IMR-90 (cell line): Measurements from ENCODE around the gene RUNDC3A.

Experiments used
- BHLHE40 ChIP-seq: fragments of 150-350 bp; IDR thresholded peaks from 2 replicates; pipeline ENCODE4 v1.6.1; 2016; ENCODE audit warnings: mild to moderate bottlenecking, low read depth, low read length
- CEBPB ChIP-seq: IDR thresholded peaks from 2 replicates; pipeline ENCODE4 v1.6.1; 2012; ENCODE audit warnings: low read depth, low read length, improper control_type of control experiment
- FOS ChIP-seq: fragments of 150-350 bp; IDR thresholded peaks from 2 replicates; pipeline ENCODE4 v1.6.1; 2016; ENCODE audit warnings: low read depth, low read length
- MAFK ChIP-seq: IDR thresholded peaks from 2 replicates; pipeline ENCODE4 v1.6.1; 2012; ENCODE audit warnings: low read depth, low read length, improper control_type of control experiment
- MAZ ChIP-seq: IDR thresholded peaks from 2 replicates; pipeline ENCODE4 v1.6.1; 2012; ENCODE audit warnings: low read depth, mild to moderate bottlenecking, low read length, improper control_type of control experiment, moderate library complexity, borderline replicate concordance
- MXI1 ChIP-seq: IDR thresholded peaks from 2 replicates; pipeline ENCODE4 v1.6.1; 2012; ENCODE audit warnings: low read depth, mild to moderate bottlenecking, low read length, moderate library complexity, borderline replicate concordance
- NFE2L2 ChIP-seq: fragments of 150-350 bp; IDR thresholded peaks from 2 replicates; pipeline ENCODE4 v1.6.1; 2016; ENCODE audit warnings: low read depth, mild to moderate bottlenecking, low read length
- POLR2A ChIP-seq: IDR thresholded peaks from 2 replicates; pipeline ENCODE4 v1.6.1; 2012; ENCODE audit warnings: mild to moderate bottlenecking, low read depth, low read length
- RAD21 ChIP-seq: IDR thresholded peaks from 2 replicates; pipeline ENCODE4 v1.6.1; 2012; ENCODE audit warnings: low read length, improper control_type of control experiment
- RCOR1 ChIP-seq: IDR thresholded peaks from 2 replicates; pipeline ENCODE4 v1.6.1; 2012; ENCODE audit warnings: mild to moderate bottlenecking, low read length, improper control_type of control experiment; ENCODE audit not compliant: insufficient replicate concordance
- RFX5 ChIP-seq: IDR thresholded peaks from 2 replicates; pipeline ENCODE4 v1.8.0; 2012; ENCODE audit warnings: low read depth, mild to moderate bottlenecking, low read length, moderate library complexity
- SMC3 ChIP-seq: fragments of 150-350 bp; IDR thresholded peaks from 2 replicates; pipeline ENCODE4 v1.6.1; 2016; ENCODE audit warnings: low read depth, mild to moderate bottlenecking, antibody characterized with exemption, low read length, moderate library complexity
- TF ChIP-seq, protein P1 (sequence below): conservative IDR thresholded peaks from 2 replicates; pipeline ENCODE4 v1.5.1; 2012; ENCODE audit warnings: mild to moderate bottlenecking, low read depth, low read length, improper control_type of control experiment
- TF ChIP-seq, protein P2 (sequence below): fragments of 150-350 bp; IDR thresholded peaks from 2 replicates; pipeline ENCODE4 v1.6.1; 2017; ENCODE audit warnings: mild to moderate bottlenecking, antibody characterized with exemption, low read length, low read depth

DNA sequence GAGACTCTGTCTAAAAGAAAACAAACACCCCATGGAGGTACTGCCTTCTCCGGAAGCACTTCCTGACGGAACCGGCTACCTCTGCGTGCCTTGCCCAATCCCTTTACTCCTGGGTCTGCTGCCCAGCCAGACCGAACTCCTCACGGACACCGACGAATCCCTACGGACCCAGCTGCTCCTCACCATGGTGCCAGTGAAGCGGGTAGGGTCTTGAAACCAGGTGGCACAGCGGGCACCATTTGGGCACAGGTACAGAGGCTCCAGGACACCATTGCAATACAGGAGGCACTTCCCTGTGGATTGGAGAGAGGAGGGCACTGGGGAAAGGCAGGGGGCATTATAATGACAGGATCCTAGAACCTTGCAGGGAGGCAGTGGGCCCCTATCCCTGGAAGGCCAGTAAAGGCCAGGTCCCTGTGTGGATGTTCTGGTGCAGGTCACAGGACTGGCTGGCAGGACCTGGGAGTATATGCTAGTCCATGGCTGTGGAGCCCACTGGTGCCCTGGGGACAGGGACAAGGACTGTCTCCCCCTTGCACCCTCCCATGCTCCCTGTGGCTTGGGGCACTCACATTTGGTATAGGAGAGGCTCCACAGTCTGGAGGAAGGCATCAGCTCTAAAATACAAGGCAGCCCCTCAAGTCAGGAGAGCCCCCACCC lies 14.0 kb downstream of the RUNDC3A start:
- TF ChIP-seq RAD21, result no peak
- TF ChIP-seq FOS, result no peak
- TF ChIP-seq, protein P1, sequence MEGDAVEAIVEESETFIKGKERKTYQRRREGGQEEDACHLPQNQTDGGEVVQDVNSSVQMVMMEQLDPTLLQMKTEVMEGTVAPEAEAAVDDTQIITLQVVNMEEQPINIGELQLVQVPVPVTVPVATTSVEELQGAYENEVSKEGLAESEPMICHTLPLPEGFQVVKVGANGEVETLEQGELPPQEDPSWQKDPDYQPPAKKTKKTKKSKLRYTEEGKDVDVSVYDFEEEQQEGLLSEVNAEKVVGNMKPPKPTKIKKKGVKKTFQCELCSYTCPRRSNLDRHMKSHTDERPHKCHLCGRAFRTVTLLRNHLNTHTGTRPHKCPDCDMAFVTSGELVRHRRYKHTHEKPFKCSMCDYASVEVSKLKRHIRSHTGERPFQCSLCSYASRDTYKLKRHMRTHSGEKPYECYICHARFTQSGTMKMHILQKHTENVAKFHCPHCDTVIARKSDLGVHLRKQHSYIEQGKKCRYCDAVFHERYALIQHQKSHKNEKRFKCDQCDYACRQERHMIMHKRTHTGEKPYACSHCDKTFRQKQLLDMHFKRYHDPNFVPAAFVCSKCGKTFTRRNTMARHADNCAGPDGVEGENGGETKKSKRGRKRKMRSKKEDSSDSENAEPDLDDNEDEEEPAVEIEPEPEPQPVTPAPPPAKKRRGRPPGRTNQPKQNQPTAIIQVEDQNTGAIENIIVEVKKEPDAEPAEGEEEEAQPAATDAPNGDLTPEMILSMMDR, result no peak
- TF ChIP-seq RCOR1, result no peak
- TF ChIP-seq, protein P2, sequence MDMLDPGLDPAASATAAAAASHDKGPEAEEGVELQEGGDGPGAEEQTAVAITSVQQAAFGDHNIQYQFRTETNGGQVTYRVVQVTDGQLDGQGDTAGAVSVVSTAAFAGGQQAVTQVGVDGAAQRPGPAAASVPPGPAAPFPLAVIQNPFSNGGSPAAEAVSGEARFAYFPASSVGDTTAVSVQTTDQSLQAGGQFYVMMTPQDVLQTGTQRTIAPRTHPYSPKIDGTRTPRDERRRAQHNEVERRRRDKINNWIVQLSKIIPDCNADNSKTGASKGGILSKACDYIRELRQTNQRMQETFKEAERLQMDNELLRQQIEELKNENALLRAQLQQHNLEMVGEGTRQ, result no peak
- TF ChIP-seq BHLHE40, result no peak
- no peak for TF ChIP-seq RFX5
- TF ChIP-seq POLR2A, result no peak
- TF ChIP-seq CEBPB, result no peak
- no peak for TF ChIP-seq SMC3
- TF ChIP-seq MXI1, result no peak
- TF ChIP-seq MAZ, result no peak
- no peak for TF ChIP-seq MAFK
- no peak for TF ChIP-seq NFE2L2
